H1 (cell line): ENCODE results near the gene ACY1. TPM values are rescaled to one million over a fixed set of nuclear protein-coding genes. Genes with fewer than 3 reads are reported as not detected.
"Not testable (repeated sequence)": the region's sequence is repeated elsewhere in the genome, so short reads cannot be mapped to it uniquely, and the experiment has no call there.

Experiments used
- CTCF ChIA-PET: fragments of 300-600 bp; sonication (Branson Sonifier 250); formaldehyde crosslinking; loops from one replicate; lab custom pipeline; 2021; ENCODE audit not compliant: partially characterized antibody; lab: Charles Lee
- POLR2A ChIA-PET: fragments of 300-600 bp; sonication (Branson Sonifier 250); formaldehyde crosslinking; loops from one replicate; lab custom pipeline; 2021; ENCODE audit warnings: inconsistent platforms; ENCODE audit not compliant: partially characterized antibody; lab: Charles Lee
- DNase-seq, 2 experiments: peaks; one replicate each; pipeline versions ENCODE4 v3.0.0 to v3.0.0-alpha.2; 2010 to 2022; ENCODE audit warnings: low spot score in 2 of 2, low read depth in 1 of 2, mixed read lengths in 1 of 2
- FAIRE-seq: peaks from 2 replicates; lab custom pipeline; 2011; peaks lifted over from hg19 to GRCh38; lab: Jason Lieb, UNC
- H2AFZ ChIP-seq: 2 replicates; pipeline ENCODE4 v1.8.1; 2012; ENCODE audit warnings: low read length, inconsistent platforms
- H2AK5ac ChIP-seq: 2 replicates; pipeline ENCODE4 v1.6.1; 2013; ENCODE audit warnings: low read depth, low read length
- H2BK120ac ChIP-seq: replicated peaks from 2 replicates; pipeline ENCODE3; 2013; ENCODE audit warnings: low read depth, low read length, inconsistent platforms
- H2BK12ac ChIP-seq: 2 replicates; pipeline ENCODE4 v1.6.1; 2013; ENCODE audit warnings: low read depth, low read length
- H2BK15ac ChIP-seq: 2 replicates; pipeline ENCODE4 v1.6.1; 2013; ENCODE audit warnings: low read length
- H2BK20ac ChIP-seq: 2 replicates; pipeline ENCODE4 v1.6.1; 2013; ENCODE audit warnings: low read length
- H2BK5ac ChIP-seq: 2 replicates; pipeline ENCODE4 v1.6.1; 2013; ENCODE audit warnings: low read depth, low read length
- H3K14ac ChIP-seq: 2 replicates; pipeline ENCODE4 v1.6.1; 2013; ENCODE audit warnings: inconsistent platforms; ENCODE audit not compliant: insufficient read length
- H3K18ac ChIP-seq: 2 replicates; pipeline ENCODE4 v1.6.1; 2013; ENCODE audit warnings: low read length; ENCODE audit errors: extremely low read depth
- H3K23ac ChIP-seq: 2 replicates; pipeline ENCODE4 v1.6.1; 2013; ENCODE audit warnings: inconsistent platforms; ENCODE audit not compliant: insufficient read length
- H3K23me2 ChIP-seq: 2 replicates; pipeline ENCODE4 v1.6.1; 2013; ENCODE audit warnings: low read depth, low read length
- H3K27ac ChIP-seq: 2 replicates; pipeline ENCODE4 v1.6.1; 2011; ENCODE audit warnings: low read depth, low read length, inconsistent platforms
- H3K27me3 ChIP-seq, 4 experiments: replicated peaks in 1 of 4; 1 replicate in 1 of 4; 2 replicates in 3 of 4; pipeline versions ENCODE4 v1.6.1 to v1.8.1; 2011 to 2013; ENCODE audit warnings: low read length in 3 of 4, mild to moderate bottlenecking in 3 of 4, inconsistent platforms in 2 of 4, mixed read lengths in 2 of 4, moderate library complexity in 1 of 4; ENCODE audit not compliant: control insufficient read depth in 3 of 4, insufficient read depth in 3 of 4; ENCODE audit errors: extremely low read depth in 1 of 4
- H3K36me3 ChIP-seq, 4 experiments: 2 replicates each; pipeline versions ENCODE4 v1.6.1 to v1.8.1; 2011 to 2013; ENCODE audit warnings: mild to moderate bottlenecking in 4 of 4, low read length in 3 of 4, moderate library complexity in 2 of 4, control low read depth in 1 of 4, inconsistent platforms in 1 of 4; ENCODE audit not compliant: insufficient read depth in 4 of 4, control insufficient read depth in 2 of 4
- H3K4ac ChIP-seq: replicated peaks from 2 replicates; pipeline ENCODE3; 2013; ENCODE audit warnings: low read length, low read depth, mixed read lengths, inconsistent platforms; ENCODE audit not compliant: insufficient read length
- H3K4me1 ChIP-seq, 4 experiments: replicated peaks in 1 of 4; 1 replicate in 1 of 4; 2 replicates in 3 of 4; pipeline versions ENCODE4 v1.6.1 to v1.8.1; 2011 to 2013; ENCODE audit warnings: low read length in 3 of 4, inconsistent platforms in 2 of 4, mixed read lengths in 1 of 4; ENCODE audit not compliant: insufficient read depth in 4 of 4, control insufficient read depth in 3 of 4
- H3K4me2 ChIP-seq, 2 experiments: 2 replicates each; pipeline versions ENCODE4 v1.6.1 to v1.8.1; 2011 to 2013; ENCODE audit warnings: low read depth in 2 of 2, low read length in 2 of 2, control low read depth in 1 of 2, inconsistent platforms in 1 of 2, mild to moderate bottlenecking in 1 of 2; ENCODE audit not compliant: insufficient read depth in 1 of 2
- H3K4me3 ChIP-seq, 4 experiments: fragments of 200-600, 300-600 bp in 1 of 4; sonication (generic), shearing (Covaris generic), sonication (Bioruptor Twin) in 1 of 4; 2 replicates each; pipeline versions ENCODE4 v1.5.1 to v1.8.1; 2011 to 2016; ENCODE audit warnings: low read length in 4 of 4, low read depth in 3 of 4, control low read depth in 2 of 4, inconsistent platforms in 2 of 4, mild to moderate bottlenecking in 2 of 4, mixed read lengths in 1 of 4, moderate library complexity in 1 of 4; ENCODE audit not compliant: insufficient read depth in 2 of 4; ENCODE audit errors: extremely low read depth in 1 of 4
- H3K56ac ChIP-seq: replicated peaks from 2 replicates; pipeline ENCODE3; 2013; ENCODE audit warnings: low read depth, mild to moderate bottlenecking, mixed read lengths, low read length, inconsistent platforms; ENCODE audit not compliant: insufficient read length
- H3K79me1 ChIP-seq: 2 replicates; pipeline ENCODE4 v1.6.1; 2013; ENCODE audit warnings: low read depth, low read length, control low read depth
- H3K79me2 ChIP-seq, 2 experiments: 2 replicates each; pipeline versions ENCODE4 v1.6.1 to v1.8.1; 2012 to 2013; ENCODE audit warnings: low read length in 2 of 2, mild to moderate bottlenecking in 2 of 2, inconsistent platforms in 1 of 2; ENCODE audit not compliant: insufficient read depth in 2 of 2, control insufficient read depth in 1 of 2
- H3K9ac ChIP-seq, 4 experiments: replicated peaks in 1 of 4; 1 replicate in 1 of 4; 2 replicates in 3 of 4; pipeline versions ENCODE4 v1.6.1 to v1.8.1; 2011 to 2013; ENCODE audit warnings: low read depth in 3 of 4, low read length in 3 of 4, control low read depth in 2 of 4, mild to moderate bottlenecking in 2 of 4, moderate library complexity in 2 of 4, inconsistent platforms in 1 of 4; ENCODE audit errors: extremely low read depth in 1 of 4
- H3K9me3 ChIP-seq, 2 experiments: 2 replicates each; pipeline versions ENCODE4 v1.6.1 to v1.8.1; 2012 to 2013; ENCODE audit warnings: mild to moderate bottlenecking in 2 of 2, moderate library complexity in 2 of 2, control low read depth in 1 of 2, inconsistent platforms in 1 of 2, low read depth in 1 of 2, low read length in 1 of 2, mixed read lengths in 1 of 2; ENCODE audit not compliant: insufficient read depth in 2 of 2
- H4K20me1 ChIP-seq, 2 experiments: replicated peaks in 1 of 2; 2 replicates each; pipeline versions ENCODE3 to v1.8.1; 2011 to 2013; ENCODE audit warnings: inconsistent platforms in 2 of 2, low read length in 2 of 2, mild to moderate bottlenecking in 1 of 2; ENCODE audit not compliant: insufficient read depth in 2 of 2, control insufficient read depth in 1 of 2
- H4K5ac ChIP-seq: 2 replicates; pipeline ENCODE4 v1.6.1; 2013; ENCODE audit warnings: low read length, low read depth, mixed read lengths, inconsistent platforms; ENCODE audit not compliant: insufficient read length
- H4K8ac ChIP-seq: 2 replicates; pipeline ENCODE4 v1.8.0; 2013; ENCODE audit warnings: mild to moderate bottlenecking, moderate library complexity, low read length, inconsistent platforms; ENCODE audit not compliant: insufficient read depth; ENCODE audit errors: extremely low read depth
- H4K91ac ChIP-seq: replicated peaks from 2 replicates; pipeline ENCODE3; 2013; ENCODE audit warnings: low read length, mixed read lengths, inconsistent platforms; ENCODE audit not compliant: insufficient read length
- POLR2AphosphoS5 ChIP-seq: IDR thresholded peaks from 2 replicates; pipeline ENCODE4 v1.6.1; 2011; ENCODE audit warnings: low read depth, low read length
- WGBS, 2 experiments: shearing (Covaris generic) in 1 of 2; methylation state at CpG; one replicate each; pipeline versions ENCODE4 v1.1.6 to v1.1.7; 2013 to 2015; ENCODE audit warnings: low lambda C conversion rate in 2 of 2, mixed read lengths in 2 of 2, inconsistent platforms in 1 of 2, low coverage in 1 of 2, missing lambda C conversion rate in 1 of 2; ENCODE audit not compliant: insufficient replicate concordance in 2 of 2, insufficient coverage in 1 of 2, insufficient read length in 1 of 2; ENCODE audit errors: extremely low coverage in 1 of 2, missing lambda C conversion rate in 1 of 2; 5-methylcytosine and 5-hydroxymethylcytosine counted together
- polyA plus RNA-seq, 7 experiments: library from polyadenylated mRNA; depleted of rRNA in 3 of 7; stranded (reverse) in 5 of 7; unstranded in 2 of 7; fragments of >200 nt in 5 of 7; fragments of 200-250 nt in 2 of 7; gene quantifications; 1 replicate in 5 of 7; 2 replicates in 1 of 7; 4 replicates in 1 of 7; pipeline versions ENCODE4 v1.2.1 to v1.2.3, GENCODE V29; 2011 to 2013; ENCODE audit warnings: missing spikeins in 2 of 7, mixed read lengths in 2 of 7
- total RNA-seq: library from RNA; stranded (reverse); fragmentation: NEBNext Ultra II Directional; extraction: Animal tissue kit (Norgen Biotek cat#: 25700); gene quantifications from 2 replicates; pipeline ENCODE4 v1.2.1, GENCODE V29; 2021

The ACY1 gene
- total and polyA plus RNA-seq, 2 of the 8 experiments (the other 6 are each of a cell fraction or from before 2014, with no cell fraction given) = 48.3 to 113 TPM

DNA sequence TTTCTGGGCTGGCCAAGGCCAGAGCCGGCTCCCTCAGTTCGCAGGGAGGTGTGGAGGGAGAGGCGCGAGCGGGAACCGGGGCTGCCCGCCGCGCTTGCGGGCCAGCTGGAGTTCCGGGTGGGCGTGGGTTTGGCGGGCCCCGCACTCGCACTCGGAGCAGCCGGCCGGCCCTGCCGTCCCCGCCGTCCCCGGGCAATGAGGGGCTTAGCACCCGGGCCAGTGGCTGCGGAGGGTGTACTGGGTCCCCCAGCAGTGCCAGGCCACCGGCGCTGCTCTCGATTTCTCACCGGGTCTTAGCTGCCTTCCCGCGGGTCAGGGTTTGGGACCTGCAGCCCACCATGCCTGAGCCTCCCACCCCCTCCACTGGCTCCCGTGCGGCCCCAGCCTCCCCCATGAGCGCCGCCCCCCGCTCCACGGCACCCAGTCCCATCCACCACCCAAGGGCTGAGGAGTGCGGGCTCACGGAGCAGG, 7.2 kb downstream of the ACY1 start:
- H4K5ac ChIP-seq, FAIRE-seq, H3K4me3 ChIP-seq, H3K56ac ChIP-seq, H3K9me3 ChIP-seq, H4K8ac ChIP-seq, H2BK5ac ChIP-seq, H2BK20ac ChIP-seq, H2BK12ac ChIP-seq, H3K9ac ChIP-seq, H2BK15ac ChIP-seq, H3K27ac ChIP-seq, H3K79me1 ChIP-seq, H3K23me2 ChIP-seq, H2AK5ac ChIP-seq, H4K91ac ChIP-seq, H3K4ac ChIP-seq, H3K18ac ChIP-seq, H2BK120ac ChIP-seq, H2AFZ ChIP-seq, H4K20me1 ChIP-seq, H3K14ac ChIP-seq, H3K4me2 ChIP-seq, H3K27me3 ChIP-seq, H3K23ac ChIP-seq: not testable (repeated sequence)
- peak; percentile 29; the same call in 1 of the 2 replicates for TF ChIP-seq POLR2AphosphoS5
- ChIA-PET POLR2A (interaction anchor here (1.0 to 25.9 kb wide), 16 partner anchors 16 to 288 kb away, joined by 3 to 923 read pairs (median 4); partner anchors contain the start of genes ABHD14A, ABHD14B, ACY1 and GPR62), CTCF (interaction anchor here (0.9 to 6.2 kb wide), 10 partner anchors 8 to 138 kb away, joined by 3 to 46 read pairs (median 6); partner anchors contain the start of genes ABHD14A, ABHD14B, ACY1 and DUSP7)
- 90% methylated on average over 29 of the region's 38 CpGs; no CpG with 5 or more reads in 1 of the 2 experiments for WGBS, 2 experiments
- H3K4me1 ChIP-seq = peaks cover 4 to 17% (median 7%) of the 10 kb centered on the region in 4 experiments; a peak in 5 of 7 replicates
- peaks cover 0 to 16% of the 10 kb centered on the region in 2 experiments; a peak in 3 of 4 replicates for H3K79me2 ChIP-seq
- peaks cover 17 to 39% (median 28%) of the 10 kb centered on the region in 4 experiments for H3K36me3 ChIP-seq
- DNase-seq = peak in 1 of 2 experiments; percentile 63
